ENCODE results near the gene FLRT2.

FLRT2 gene

GRCh38 chr14:85529803-85530574, at the start of gene FLRT2:
FLRT2 (plus strand) TSS chr14:85530144; CDS start chr14:85621515, 91,371 bp downstream.
- DNase-seq: no peak

GRCh38 chr14:85481471-85481870, 48.5 kb upstream of the FLRT2 start:
- DNase-seq: no peak

- DNase-seq: no peak
These were observed 47.4 kb upstream of the FLRT2 start for GRCh38 chr14:85482552-85482951.

GRCh38 chr14:85483037-85483436, 46.9 kb upstream of the FLRT2 start:
- DNase-seq: no peak

- DNase-seq: no peak
These were observed 46.3 kb upstream of the FLRT2 start for GRCh38 chr14:85483652-85484051.

- no peak for DNase-seq
These were observed 42.7 kb upstream of the FLRT2 start for GRCh38 chr14:85487215-85487614.

GRCh38 chr14:85501751-85502150, 28.2 kb upstream of the FLRT2 start:
- DNase-seq: no peak

GRCh38 chr14:85508863-85509262, 21.1 kb upstream of the FLRT2 start:
- DNase-seq: no peak

GRCh38 chr14:85512451-85512850, 17.5 kb upstream of the FLRT2 start:
- no peak for DNase-seq

GRCh38 chr14:85514487-85514886, 15.5 kb upstream of the FLRT2 start:
- no peak for DNase-seq

GRCh38 chr14:85516239-85517113, 13.5 kb upstream of the FLRT2 start:
- no peak for DNase-seq

- no peak for DNase-seq
These were observed 12.7 kb upstream of the FLRT2 start for GRCh38 chr14:85517114-85517688.

GRCh38 chr14:85519661-85520305, 10.2 kb upstream of the FLRT2 start:
- DNase-seq: no peak

GRCh38 chr14:85520581-85520980, 9.4 kb upstream of the FLRT2 start:
- no peak for DNase-seq

GRCh38 chr14:85523624-85524023, 6.3 kb upstream of the FLRT2 start:
- DNase-seq: no peak

- no peak for DNase-seq
These were observed 2.9 kb upstream of the FLRT2 start for GRCh38 chr14:85527006-85527405.

GRCh38 chr14:85527445-85528035, 2.4 kb upstream of the FLRT2 start:
- no peak for DNase-seq

GRCh38 chr14:85528080-85528896, 1.7 kb upstream of the FLRT2 start:
- DNase-seq: no peak

- DNase-seq: no peak
These were observed 880 bp upstream of the FLRT2 start for GRCh38 chr14:85528897-85529631.

- DNase-seq: no peak
These were observed 682 bp downstream of the FLRT2 start for GRCh38 chr14:85530626-85531025.

GRCh38 chr14:85531141-85531586, 1.2 kb downstream of the FLRT2 start:
- DNase-seq: no peak

Measured in stimulated activated CD8-positive, alpha-beta memory T cell treated with anti-CD3 and anti-CD28 coated beads, Interleukin-4, amount 100 ng/mL, for 48 hours (primary cell).